ENCODE measurements around the gene KCNJ12.
"Not testable (repeated sequence)": the region's sequence is repeated elsewhere in the genome, so short reads cannot be mapped to it uniquely, and the experiment has no call there.

DNA sequence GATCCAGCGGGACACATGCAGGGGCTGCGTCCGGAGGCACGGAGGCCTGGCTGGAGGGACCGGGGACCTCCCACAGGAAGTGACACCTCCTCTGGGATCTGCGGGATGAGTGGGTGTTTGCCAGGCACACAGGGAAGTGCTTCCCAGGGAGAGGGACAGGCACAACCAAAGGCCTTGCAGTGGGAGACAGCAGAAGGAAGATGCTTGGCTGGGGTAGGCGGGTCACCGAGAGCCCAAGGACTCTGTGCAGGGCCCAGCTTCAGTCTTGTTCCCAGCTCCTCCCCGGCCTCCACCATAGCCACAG is 47.0 kb downstream of the KCNJ12 start:
- not testable (repeated sequence) for TF ChIP-seq CTCF, POLR2A (IDR thresholded peaks at IDR 0.05)
